Rectal smooth muscle tissue (tissue), 1 donor: ENCODE results near the gene SLC45A2.
"Not testable (repeated sequence)": the region's sequence is repeated elsewhere in the genome, so short reads cannot be mapped to it uniquely, and the experiment has no call there.

Experiments used
- H3K27ac ChIP-seq: one replicate; pipeline ENCODE4 v1.7.0; 2013; ENCODE audit warnings: low read depth, low read length, inconsistent platforms
- H3K27me3 ChIP-seq: one replicate; pipeline ENCODE4 v1.7.0; 2013; ENCODE audit warnings: low read length; ENCODE audit not compliant: control insufficient read depth, insufficient read depth
- H3K36me3 ChIP-seq: one replicate; pipeline ENCODE4 v1.7.0; 2013; ENCODE audit warnings: low read length; ENCODE audit not compliant: control insufficient read depth, insufficient read depth
- H3K4me1 ChIP-seq: one replicate; pipeline ENCODE4 v1.7.0; 2013; ENCODE audit warnings: low read length; ENCODE audit not compliant: control insufficient read depth, insufficient read depth
- H3K4me3 ChIP-seq: one replicate; pipeline ENCODE4 v1.7.0; 2013; ENCODE audit warnings: low read length
- H3K9ac ChIP-seq: one replicate; pipeline ENCODE4 v1.7.0; 2013; ENCODE audit warnings: low read length

Gene SLC45A2

GRCh38 chr5:34016222-34016621 is 31.7 kb upstream of the SLC45A2 start:
- Histone ChIP-seq H3K27ac (no peak overlapping the region), H3K27me3 (no peaks in the 10 kb centered on the region)

DNA sequence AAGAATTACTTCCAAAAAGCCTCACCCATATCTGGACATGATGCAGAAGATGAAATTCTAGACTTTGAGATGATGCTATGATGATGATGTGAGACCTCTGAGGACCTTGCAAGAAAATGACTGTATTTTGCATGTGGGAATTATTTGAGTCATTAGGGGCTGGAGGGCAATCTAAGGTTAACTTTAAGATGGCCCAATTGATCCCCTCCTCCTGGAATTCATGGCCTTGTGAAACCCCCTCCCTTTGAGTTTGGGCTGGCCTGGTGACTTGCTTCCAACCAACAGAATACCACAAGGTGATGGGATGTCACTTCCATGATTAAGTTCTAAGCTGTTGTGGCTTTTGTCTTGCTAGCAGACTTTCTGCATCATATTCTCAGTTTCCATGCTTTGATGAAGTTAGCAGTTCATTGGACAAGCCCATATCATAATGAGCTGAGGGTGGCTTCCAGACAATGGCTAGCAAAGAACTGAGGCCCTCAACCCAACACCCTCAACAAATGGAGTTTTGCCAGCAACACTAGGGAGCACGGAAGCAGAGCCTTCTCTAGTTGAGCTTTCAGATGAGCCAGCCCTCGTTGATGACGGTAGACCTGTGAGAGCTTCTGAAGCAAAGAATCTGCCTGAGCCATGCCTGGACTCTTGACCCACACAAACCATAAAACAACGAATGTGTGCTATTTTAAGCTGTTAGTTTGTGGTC is 30.8 kb upstream of the SLC45A2 start:
- no peaks in the 10 kb centered on the region for H3K36me3 ChIP-seq
- no peaks in the 10 kb centered on the region for H3K27me3 ChIP-seq
- H3K9ac ChIP-seq, result no peak overlapping the region
- no peak overlapping the region for H3K4me3 ChIP-seq
- no peak overlapping the region for H3K27ac ChIP-seq
- H3K4me1 ChIP-seq, result peaks cover 4% of the 10 kb centered on the region

More at GRCh38 chr5:34016222-34016621, 31.7 kb upstream of the SLC45A2 start:
- no peak overlapping the region for H3K9ac ChIP-seq
- H3K4me1 ChIP-seq, result peaks cover 4% of the 10 kb centered on the region
- H3K4me3 ChIP-seq, result no peak overlapping the region
- no peaks in the 10 kb centered on the region for H3K36me3 ChIP-seq

- Histone ChIP-seq H3K27ac (no peak overlapping the region), H3K36me3 (no peaks in the 10 kb centered on the region), H3K27me3 (no peaks in the 10 kb centered on the region), H3K9ac (no peak overlapping the region), H3K4me3 (no peak overlapping the region), H3K4me1 (peaks cover 4% of the 10 kb centered on the region)
Measured at GRCh38 chr5:34014626-34015025, 30.1 kb upstream of the SLC45A2 start.

- Histone ChIP-seq H3K36me3 (no peaks in the 10 kb centered on the region), H3K4me1 (peaks cover 7% of the 10 kb centered on the region), H3K27ac (no peak overlapping the region), H3K4me3 (no peak overlapping the region), H3K27me3 (no peaks in the 10 kb centered on the region), H3K9ac (no peak overlapping the region)
Measured at GRCh38 chr5:34013547-34013946, 29.1 kb upstream of the SLC45A2 start.

DNA sequence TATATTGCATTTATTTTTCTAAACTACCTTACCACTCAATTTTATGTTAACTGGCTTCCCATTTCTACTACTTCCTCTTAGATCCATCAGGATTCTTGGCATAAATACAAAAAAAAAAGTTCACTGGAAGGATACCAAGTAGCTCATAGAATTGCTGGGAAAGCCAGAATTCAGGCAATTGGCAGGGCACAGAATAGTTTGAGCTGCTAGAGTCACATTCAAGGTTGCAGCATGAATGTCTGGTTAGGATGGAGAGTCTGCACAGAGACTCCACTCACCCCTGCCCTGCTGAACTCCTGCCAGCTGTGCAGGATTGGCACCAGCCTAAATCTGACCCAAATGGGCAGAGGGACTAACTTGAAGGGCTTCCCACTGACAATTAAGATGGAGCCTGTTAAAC is 28.3 kb upstream of the SLC45A2 start:
- Histone ChIP-seq H3K4me1 (peaks cover 7% of the 10 kb centered on the region), H3K27ac (no peak overlapping the region), H3K9ac (no peak overlapping the region), H3K36me3 (no peaks in the 10 kb centered on the region), H3K27me3 (no peaks in the 10 kb centered on the region), H3K4me3 (no peak overlapping the region)

DNA sequence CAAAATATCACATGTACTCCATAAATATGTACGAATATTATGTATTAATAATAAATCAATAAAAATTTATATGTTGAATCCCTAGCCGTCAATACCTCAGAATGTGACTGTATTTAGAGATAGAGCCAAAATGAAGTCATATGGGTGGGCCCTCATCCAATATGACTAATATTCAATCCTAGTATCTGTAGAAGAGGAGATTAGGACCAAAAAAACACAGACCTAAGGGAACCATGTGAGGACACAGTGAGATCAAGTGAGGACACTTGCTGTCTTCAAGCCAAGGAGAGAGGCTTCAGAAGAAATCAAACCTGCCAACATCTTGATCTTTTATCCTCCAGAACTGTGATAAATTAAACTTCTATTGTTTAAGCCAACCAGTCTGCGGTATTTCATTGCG is 27.0 kb upstream of the SLC45A2 start:
- H3K27ac ChIP-seq, result no peak overlapping the region
- H3K27me3 ChIP-seq, result no peaks in the 10 kb centered on the region
- H3K4me1 ChIP-seq, result peaks cover 12% of the 10 kb centered on the region
- no peak overlapping the region for H3K9ac ChIP-seq
- H3K4me3 ChIP-seq, result no peak overlapping the region
- no peaks in the 10 kb centered on the region for H3K36me3 ChIP-seq

DNA sequence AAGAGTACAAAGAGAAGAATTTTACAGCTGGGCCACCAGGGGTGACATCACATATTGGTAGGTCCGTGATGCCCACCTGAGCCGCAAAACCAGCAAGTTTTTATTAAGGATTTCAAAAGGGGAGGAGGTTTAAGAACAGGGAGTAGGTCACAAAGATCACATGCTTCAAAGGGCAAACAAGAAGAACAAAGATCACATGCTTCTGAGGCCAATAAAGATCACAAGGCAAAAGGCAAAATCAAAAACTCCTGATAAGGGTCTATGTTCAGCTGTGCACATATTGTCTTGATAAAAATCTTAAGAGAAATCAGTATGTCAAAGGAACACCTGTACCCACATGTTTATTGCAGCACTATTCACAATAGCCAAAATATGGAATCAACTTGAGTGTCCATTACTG is 25.7 kb upstream of the SLC45A2 start:
- peaks cover 17% of the 10 kb centered on the region for H3K4me1 ChIP-seq
- H3K27ac ChIP-seq, H3K36me3 ChIP-seq, H3K4me3 ChIP-seq, H3K27me3 ChIP-seq, H3K9ac ChIP-seq: not testable (repeated sequence)

DNA sequence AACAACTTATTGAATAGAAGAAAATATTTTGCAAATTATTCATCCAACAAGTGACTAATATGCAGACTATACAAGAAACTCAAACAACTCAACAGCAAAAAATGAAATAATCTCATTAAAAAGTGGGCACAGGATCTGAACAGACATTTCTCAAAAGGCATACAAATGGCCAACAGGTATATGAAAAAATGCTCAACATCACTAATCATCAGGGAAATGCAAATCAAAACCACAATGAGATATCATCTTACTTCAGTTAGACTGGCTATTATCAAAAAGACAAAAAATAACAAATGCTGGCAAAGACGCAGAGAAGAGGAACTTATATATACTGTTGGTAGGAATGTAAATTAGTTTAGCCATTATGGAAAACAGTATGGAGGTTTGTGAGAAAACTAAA is 25.1 kb upstream of the SLC45A2 start:
- Histone ChIP-seq H3K36me3 (peaks cover 2% of the 10 kb centered on the region), H3K9ac (no peak overlapping the region), H3K27me3 (no peaks in the 10 kb centered on the region), H3K4me3 (no peak overlapping the region), H3K27ac (no peak overlapping the region), H3K4me1 (peaks cover 17% of the 10 kb centered on the region)

- Histone ChIP-seq H3K27ac (peak overlapping the region; percentile 91), H3K9ac (no peak overlapping the region), H3K4me3 (peak overlapping the region; percentile 94)
Measured at GRCh38 chr5:34008802-34009201, 24.3 kb upstream of the SLC45A2 start.

DNA sequence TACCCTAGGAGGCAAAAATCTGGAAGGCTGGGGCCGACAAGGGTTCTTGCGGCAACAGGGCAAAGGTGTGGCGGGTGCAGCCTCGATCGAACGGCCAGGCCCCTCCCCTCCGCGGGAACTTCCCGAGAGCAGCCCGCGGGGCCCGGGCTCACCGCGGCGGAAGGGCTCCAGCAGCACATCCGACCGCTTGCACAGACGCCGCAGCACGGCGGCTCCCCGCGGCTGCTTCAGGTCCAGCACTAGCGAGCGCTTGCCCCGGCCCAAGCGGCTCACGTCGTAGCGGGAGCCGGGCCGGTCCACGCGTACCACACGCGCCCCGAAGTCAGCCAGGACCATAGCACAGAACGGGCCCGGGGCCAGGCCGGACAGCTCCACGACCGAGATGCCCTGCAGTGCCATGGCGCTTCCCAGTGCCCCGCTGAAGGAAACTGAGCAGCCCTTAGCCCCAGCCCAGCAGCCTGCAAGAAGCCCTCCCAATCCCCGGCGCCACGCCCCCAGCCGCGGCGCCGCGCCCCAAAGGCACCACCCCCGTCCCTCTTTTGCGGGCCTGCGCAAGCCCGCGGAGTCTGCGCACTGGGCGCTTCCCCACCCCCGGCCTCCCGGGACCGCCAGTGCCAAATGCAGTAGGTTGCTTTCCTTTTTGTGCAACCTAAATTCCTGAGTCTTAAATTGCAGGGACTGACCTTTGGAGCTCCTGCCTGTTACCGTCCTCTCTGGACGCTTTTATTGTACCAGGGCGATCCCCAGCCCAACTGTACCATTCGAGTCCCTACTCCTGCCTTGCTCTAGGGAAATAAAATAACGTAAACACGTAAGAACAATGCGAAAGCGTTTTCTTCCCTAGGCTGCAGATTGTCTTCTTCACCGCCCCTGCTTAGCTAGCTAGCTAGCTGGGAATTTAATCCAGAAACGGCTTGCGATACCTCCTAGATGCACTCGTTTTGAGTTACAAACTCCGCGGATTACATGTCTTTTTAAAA is 23.4 kb upstream of the SLC45A2 start, which contains the start of gene AMACR:
AMACR (minus strand) TSS at position 430 of the 980 bp plus-strand sequence; CDS start at position 399, 31 bp downstream.
- Histone ChIP-seq H3K4me3 (peak within 1 kb of the TSS; percentile 94), H3K36me3 (peaks cover 3% of the 10 kb centered on the region), H3K9ac (peak within 1 kb of the TSS; percentile 59), H3K27ac (peak within 1 kb of the TSS; percentile 91), H3K27me3 (no peaks in the 10 kb centered on the region), H3K4me1 (peaks cover 15% of the 10 kb centered on the region)

More at GRCh38 chr5:34008802-34009201, 24.3 kb upstream of the SLC45A2 start:
- peaks cover 2% of the 10 kb centered on the region for H3K36me3 ChIP-seq
- no peaks in the 10 kb centered on the region for H3K27me3 ChIP-seq
- peaks cover 17% of the 10 kb centered on the region for H3K4me1 ChIP-seq

GRCh38 chr5:34007201-34007620 is 22.7 kb upstream of the SLC45A2 start:
- Histone ChIP-seq H3K27me3 (no peaks in the 10 kb centered on the region), H3K36me3 (peaks cover 9% of the 10 kb centered on the region), H3K4me1 (peaks cover 15% of the 10 kb centered on the region), H3K27ac (peak overlapping the region; percentile 91), H3K9ac (peak overlapping the region; percentile 59), H3K4me3 (peak overlapping the region; percentile 94)

- peak overlapping the region; percentile 94 for H3K4me3 ChIP-seq
- no peak overlapping the region for H3K27ac ChIP-seq
- H3K9ac ChIP-seq, result no peak overlapping the region
- no peaks in the 10 kb centered on the region for H3K27me3 ChIP-seq
- H3K4me1 ChIP-seq, result peaks cover 19% of the 10 kb centered on the region
- peaks cover 9% of the 10 kb centered on the region for H3K36me3 ChIP-seq
Measured at GRCh38 chr5:34005681-34006080, 21.2 kb upstream of the SLC45A2 start.
